Stimulated activated CD4-positive, alpha-beta T cell treated with anti-CD3 and anti-CD28 coated beads, TNF-alpha, amount 100 ng/mL, for 1 hour (primary cell): ENCODE data around the gene WASF2.
A peak's percentile ranks its signal among the peaks of the same experiment; 100 is the strongest.
"Not testable (repeated sequence)": the region's sequence is repeated elsewhere in the genome, so short reads cannot be mapped to it uniquely, and the experiment has no call there.

Experiments
- DNase-seq, 3 donors: peaks; one replicate each; pipeline ENCODE4 v3.0.0-alpha.2; 2020; ENCODE audit warnings: low read depth in 3 of 3, low spot score in 1 of 3

WASF2 gene

GRCh38 chr1:27503033-27503432 lies 13.1 kb upstream of the WASF2 start:
- DNase-seq = no peak

- not testable (repeated sequence) for DNase-seq
Observed at GRCh38 chr1:27501159-27501558, 11.2 kb upstream of the WASF2 start.

- no peak for DNase-seq
Observed at GRCh38 chr1:27499142-27499541, 9.2 kb upstream of the WASF2 start.

GRCh38 chr1:27496604-27497155 lies 6.7 kb upstream of the WASF2 start:
- no peak for DNase-seq

GRCh38 chr1:27492796-27493195 lies 2.8 kb upstream of the WASF2 start:
- no peak for DNase-seq

- no peak for DNase-seq
Observed at GRCh38 chr1:27491748-27492700, 2.1 kb upstream of the WASF2 start.

GRCh38 chr1:27489501-27489972 lies 430 bp downstream of the WASF2 start:
- peak in 1 of 3 donors; percentile 2 for DNase-seq

- DNase-seq = no peak
Observed at GRCh38 chr1:27487966-27488884, 1.7 kb downstream of the WASF2 start.

- no peak for DNase-seq
Observed at GRCh38 chr1:27485363-27485762, 4.6 kb downstream of the WASF2 start.

GRCh38 chr1:27483659-27484058 lies 6.3 kb downstream of the WASF2 start:
- no peak for DNase-seq

- DNase-seq = no peak
Observed at GRCh38 chr1:27481994-27482620, 7.9 kb downstream of the WASF2 start.

- DNase-seq = no peak
Observed at GRCh38 chr1:27478098-27478497, 11.9 kb downstream of the WASF2 start.

- no peak for DNase-seq
Observed at GRCh38 chr1:27476237-27476636, 13.7 kb downstream of the WASF2 start.

- no peak for DNase-seq
Observed at GRCh38 chr1:27475720-27476119, 14.2 kb downstream of the WASF2 start.

- no peak for DNase-seq
Observed at GRCh38 chr1:27473755-27474154, 16.2 kb downstream of the WASF2 start.

- not testable (repeated sequence) for DNase-seq
Observed at GRCh38 chr1:27472098-27472497, 17.9 kb downstream of the WASF2 start.

- no peak for DNase-seq
Observed at GRCh38 chr1:27471477-27471876, 18.5 kb downstream of the WASF2 start.

GRCh38 chr1:27469334-27469733 lies 20.6 kb downstream of the WASF2 start:
- no peak for DNase-seq

- not testable (repeated sequence) for DNase-seq
Observed at GRCh38 chr1:27468378-27468777, 21.6 kb downstream of the WASF2 start.

- no peak for DNase-seq
Observed at GRCh38 chr1:27464926-27465647, 24.9 kb downstream of the WASF2 start.
